ENCODE results near the gene FCRL2.

DNA sequence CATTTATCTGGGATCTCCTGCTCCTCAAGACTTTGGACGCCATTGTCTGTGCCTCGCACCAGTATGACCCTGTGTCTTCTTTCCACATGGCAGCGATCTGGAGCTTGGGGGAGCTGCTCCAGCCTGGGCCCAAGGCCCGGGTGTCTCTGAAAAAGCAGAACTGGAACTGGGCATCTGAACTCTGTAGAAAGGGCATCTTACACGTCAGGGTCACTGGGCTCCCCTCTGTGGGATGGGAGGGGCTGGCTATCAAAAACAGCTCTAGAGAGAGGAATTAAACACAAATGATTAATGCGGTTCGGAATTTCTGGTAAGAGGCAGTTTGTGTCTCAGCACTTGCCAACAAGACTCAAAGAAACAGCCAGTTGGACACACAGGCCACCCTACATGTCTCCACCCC is 26.9 kb upstream of the FCRL2 start:
- TF ChIP-seq RAD21 (IDR thresholded peaks at IDR 0.05; ENCODE audit: low read depth) (no peak), CEBPB (IDR thresholded peaks at IDR 0.05) (no peak), CREB1 (IDR thresholded peaks at IDR 0.05; ENCODE audit: low read depth) (no peak)
- TF ChIP-seq, protein P1, sequence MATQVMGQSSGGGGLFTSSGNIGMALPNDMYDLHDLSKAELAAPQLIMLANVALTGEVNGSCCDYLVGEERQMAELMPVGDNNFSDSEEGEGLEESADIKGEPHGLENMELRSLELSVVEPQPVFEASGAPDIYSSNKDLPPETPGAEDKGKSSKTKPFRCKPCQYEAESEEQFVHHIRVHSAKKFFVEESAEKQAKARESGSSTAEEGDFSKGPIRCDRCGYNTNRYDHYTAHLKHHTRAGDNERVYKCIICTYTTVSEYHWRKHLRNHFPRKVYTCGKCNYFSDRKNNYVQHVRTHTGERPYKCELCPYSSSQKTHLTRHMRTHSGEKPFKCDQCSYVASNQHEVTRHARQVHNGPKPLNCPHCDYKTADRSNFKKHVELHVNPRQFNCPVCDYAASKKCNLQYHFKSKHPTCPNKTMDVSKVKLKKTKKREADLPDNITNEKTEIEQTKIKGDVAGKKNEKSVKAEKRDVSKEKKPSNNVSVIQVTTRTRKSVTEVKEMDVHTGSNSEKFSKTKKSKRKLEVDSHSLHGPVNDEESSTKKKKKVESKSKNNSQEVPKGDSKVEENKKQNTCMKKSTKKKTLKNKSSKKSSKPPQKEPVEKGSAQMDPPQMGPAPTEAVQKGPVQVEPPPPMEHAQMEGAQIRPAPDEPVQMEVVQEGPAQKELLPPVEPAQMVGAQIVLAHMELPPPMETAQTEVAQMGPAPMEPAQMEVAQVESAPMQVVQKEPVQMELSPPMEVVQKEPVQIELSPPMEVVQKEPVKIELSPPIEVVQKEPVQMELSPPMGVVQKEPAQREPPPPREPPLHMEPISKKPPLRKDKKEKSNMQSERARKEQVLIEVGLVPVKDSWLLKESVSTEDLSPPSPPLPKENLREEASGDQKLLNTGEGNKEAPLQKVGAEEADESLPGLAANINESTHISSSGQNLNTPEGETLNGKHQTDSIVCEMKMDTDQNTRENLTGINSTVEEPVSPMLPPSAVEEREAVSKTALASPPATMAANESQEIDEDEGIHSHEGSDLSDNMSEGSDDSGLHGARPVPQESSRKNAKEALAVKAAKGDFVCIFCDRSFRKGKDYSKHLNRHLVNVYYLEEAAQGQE (IDR thresholded peaks at IDR 0.05; ENCODE audit: low read depth), result no peak
